GM19239 (cell line): ENCODE data around the gene FZR1.
"Not testable (repeated sequence)": the region's sequence is repeated elsewhere in the genome, so short reads cannot be mapped to it uniquely, and the experiment has no call there.

Source experiments
- DNase-seq: peaks from one replicate; pipeline ENCODE4 v3.0.0; 2011; ENCODE audit warnings: low spot score; ENCODE audit not compliant: insufficient read length
- FAIRE-seq: peaks from 2 replicates; lab custom pipeline; 2011; peaks lifted over from hg19 to GRCh38; lab: Jason Lieb, UNC

Gene FZR1

GRCh38 chr19:3563709-3564524, 57.8 kb downstream of the FZR1 start:
- FAIRE-seq: no peak
- no peak for DNase-seq

GRCh38 chr19:3565139-3565538, 59.0 kb downstream of the FZR1 start:
- FAIRE-seq: no peak
- DNase-seq: no peak

- DNase-seq, FAIRE-seq: not testable (repeated sequence)
These were observed 63.9 kb downstream of the FZR1 start for GRCh38 chr19:3570042-3570441.

GRCh38 chr19:3570606-3571011, 64.5 kb downstream of the FZR1 start:
- FAIRE-seq (no peak), DNase-seq (no peak)

- FAIRE-seq: peak; percentile 97
These were observed 66.2 kb downstream of the FZR1 start for GRCh38 chr19:3572132-3572854.

GRCh38 chr19:3572855-3573161, 66.7 kb downstream of the FZR1 start, which contains the start of gene HMG20B:
Gene HMG20B (plus strand): TSS chr19:3572944. CDS start chr19:3573310, 366 bp downstream.
- FAIRE-seq (no peak), DNase-seq (no peak)

More at GRCh38 chr19:3572132-3572854, 66.2 kb downstream of the FZR1 start:
- DNase-seq: peak; percentile 98

GRCh38 chr19:3573162-3573857, 67.2 kb downstream of the FZR1 start:
- DNase-seq (no peak), FAIRE-seq (no peak)

- DNase-seq: peak; percentile 94
- FAIRE-seq: peak; percentile 93
These were observed 67.9 kb downstream of the FZR1 start for GRCh38 chr19:3573858-3574637.

- no peak for FAIRE-seq
- no peak for DNase-seq
These were observed 69.2 kb downstream of the FZR1 start for GRCh38 chr19:3575260-3575741.

- FAIRE-seq: no peak
- DNase-seq: no peak
These were observed 70.0 kb downstream of the FZR1 start for GRCh38 chr19:3575949-3576673.

GRCh38 chr19:3576696-3577443, 70.8 kb downstream of the FZR1 start:
- DNase-seq: no peak

GRCh38 chr19:3577723-3578344, 71.7 kb downstream of the FZR1 start:
- DNase-seq (no peak), FAIRE-seq (no peak)

More at GRCh38 chr19:3576696-3577443, 70.8 kb downstream of the FZR1 start:
- no peak for FAIRE-seq

- DNase-seq: no peak
- FAIRE-seq: no peak
These were observed 72.3 kb downstream of the FZR1 start for GRCh38 chr19:3578390-3578789.

GRCh38 chr19:3580156-3580934, 74.2 kb downstream of the FZR1 start:
- FAIRE-seq (no peak), DNase-seq (no peak)

- not testable (repeated sequence) for FAIRE-seq, DNase-seq
These were observed 75.7 kb downstream of the FZR1 start for GRCh38 chr19:3581792-3582191.

- not testable (repeated sequence) for FAIRE-seq, DNase-seq
These were observed 78.1 kb downstream of the FZR1 start for GRCh38 chr19:3584036-3584802.
